ENCODE results near the gene FOSL2. TPM values are rescaled to one million over a fixed set of nuclear protein-coding genes. Genes with fewer than 3 reads are reported as not detected.

The FOSL2 gene
- polyA plus RNA-seq, 3 donors, result 24.8 to 270 (median 28.6) TPM

DNA sequence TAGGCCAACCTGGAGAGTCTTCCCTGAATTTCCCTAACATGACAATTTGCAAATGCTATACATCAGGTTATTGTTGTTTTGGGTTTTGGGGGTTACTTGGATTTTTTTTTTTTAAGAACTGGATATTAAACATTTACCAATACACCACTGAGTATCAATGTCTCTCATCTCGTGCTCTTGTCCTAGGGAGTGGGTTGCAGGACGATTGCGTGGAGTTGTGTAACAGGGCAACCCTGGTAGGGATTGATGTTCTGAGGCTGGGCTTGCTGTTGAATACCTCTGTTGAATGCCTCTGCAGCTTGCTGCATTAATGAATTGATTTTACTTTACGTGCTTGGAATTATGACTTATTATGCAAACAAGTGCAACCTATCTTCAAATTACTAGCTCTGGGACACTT, 18.8 kb upstream of the FOSL2 start:
- H3K27ac Mint-ChIP-seq, result no peak overlapping the region
- intact Hi-C loops (cut with micrococcal nuclease), result no loop called here

DNA sequence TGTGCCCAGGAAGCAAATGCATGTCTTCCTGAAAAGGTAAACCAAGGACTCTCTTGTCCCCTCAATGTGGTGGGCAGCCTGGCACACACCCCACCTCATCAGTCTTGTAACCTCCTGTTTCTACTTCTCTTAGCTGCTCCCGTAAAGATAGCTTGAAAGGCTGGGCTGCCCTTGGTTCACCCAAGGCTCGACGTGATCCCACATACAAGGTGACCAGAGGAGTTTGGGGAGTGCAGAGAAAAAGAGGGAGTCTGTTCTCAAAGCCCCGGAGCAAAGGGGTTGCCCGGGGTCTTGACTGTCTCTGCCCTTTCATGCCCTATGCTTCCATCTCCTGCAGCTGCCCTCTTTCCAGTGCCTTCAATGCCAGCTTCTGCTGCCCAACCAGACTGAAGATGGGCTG, 18.3 kb upstream of the FOSL2 start:
- no peak for DNase-seq
- no peak overlapping the region for H3K9ac ChIP-seq (ENCODE audit: insufficient read depth, low read length, poor library complexity, severe bottlenecking)
- Mint-ChIP-seq H3K4me1 (peaks cover 28% of the 10 kb centered on the region), H3K27me3 (ENCODE audit: low read depth in 3 of 3) (peaks cover under 1 to 11% (median 9%) of the 10 kb centered on the region in 3 donors), H3K27ac (no peak overlapping the region), H3K9me3 (peaks cover 0 to 2% (median 0%) of the 10 kb centered on the region in 7 donors), H3K36me3 (peaks cover 0 to under 1% of the 10 kb centered on the region in 2 donors), H3K4me3 (no peak overlapping the region)
- peaks cover 18 to 20% of the 10 kb centered on the region in 2 donors for H3K4me1 ChIP-seq (ENCODE audit: control insufficient read depth in 1 of 2, insufficient read depth in 2 of 2, low read length in 2 of 2)
- no peaks in the 10 kb centered on the region for H4K20me1 ChIP-seq (ENCODE audit: insufficient read depth, low read length)
- no peaks in the 10 kb centered on the region for H3K9me3 ChIP-seq (replicated peaks in 1 of 2; ENCODE audit: control insufficient read depth in 1 of 2, insufficient read depth in 1 of 2, low read length in 2 of 2)
- H3K4me2 ChIP-seq (replicated peaks; ENCODE audit: extremely low read depth, low read length, poor library complexity, severe bottlenecking), result no peak overlapping the region
- no peaks in the 10 kb centered on the region for H3K27me3 ChIP-seq (ENCODE audit: control insufficient read depth in 2 of 2, insufficient read depth in 2 of 2, low read length in 2 of 2)
- no peak overlapping the region for H3K4me3 ChIP-seq (replicated peaks in 1 of 3; ENCODE audit: low read depth in 2 of 3, low read length in 3 of 3)
- WGBS (ENCODE audit: insufficient coverage), result 93% methylated on average over 2 of the region's 5 CpGs
- no peaks in the 10 kb centered on the region for H3K36me3 ChIP-seq (replicated peaks in 1 of 2; ENCODE audit: control insufficient read depth in 1 of 2, insufficient read depth in 2 of 2, low read length in 2 of 2)
- TF ChIP-seq, protein P1, sequence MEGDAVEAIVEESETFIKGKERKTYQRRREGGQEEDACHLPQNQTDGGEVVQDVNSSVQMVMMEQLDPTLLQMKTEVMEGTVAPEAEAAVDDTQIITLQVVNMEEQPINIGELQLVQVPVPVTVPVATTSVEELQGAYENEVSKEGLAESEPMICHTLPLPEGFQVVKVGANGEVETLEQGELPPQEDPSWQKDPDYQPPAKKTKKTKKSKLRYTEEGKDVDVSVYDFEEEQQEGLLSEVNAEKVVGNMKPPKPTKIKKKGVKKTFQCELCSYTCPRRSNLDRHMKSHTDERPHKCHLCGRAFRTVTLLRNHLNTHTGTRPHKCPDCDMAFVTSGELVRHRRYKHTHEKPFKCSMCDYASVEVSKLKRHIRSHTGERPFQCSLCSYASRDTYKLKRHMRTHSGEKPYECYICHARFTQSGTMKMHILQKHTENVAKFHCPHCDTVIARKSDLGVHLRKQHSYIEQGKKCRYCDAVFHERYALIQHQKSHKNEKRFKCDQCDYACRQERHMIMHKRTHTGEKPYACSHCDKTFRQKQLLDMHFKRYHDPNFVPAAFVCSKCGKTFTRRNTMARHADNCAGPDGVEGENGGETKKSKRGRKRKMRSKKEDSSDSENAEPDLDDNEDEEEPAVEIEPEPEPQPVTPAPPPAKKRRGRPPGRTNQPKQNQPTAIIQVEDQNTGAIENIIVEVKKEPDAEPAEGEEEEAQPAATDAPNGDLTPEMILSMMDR (IDR thresholded peaks at IDR 0.05), result no peak
- no peaks in the 10 kb centered on the region for H3K79me2 ChIP-seq (ENCODE audit: insufficient read depth, low read length)
- H3K27ac ChIP-seq (ENCODE audit: low read depth in 1 of 2, low read length in 2 of 2), result no peak overlapping the region
- no peak overlapping the region for H2AFZ ChIP-seq (ENCODE audit: insufficient read depth, low read depth, low read length, poor library complexity, severe bottlenecking)
- intact Hi-C loops (cut with micrococcal nuclease), result no loop called here

More for the DNA sequence above, 18.8 kb upstream of the FOSL2 start:
- Histone ChIP-seq H2AFZ (ENCODE audit: insufficient read depth, low read depth, low read length, poor library complexity, severe bottlenecking) (no peak overlapping the region), H4K20me1 (ENCODE audit: insufficient read depth, low read length) (no peaks in the 10 kb centered on the region), H3K4me3 (replicated peaks in 1 of 3; ENCODE audit: low read depth in 2 of 3, low read length in 3 of 3) (no peak overlapping the region), H3K4me1 (ENCODE audit: control insufficient read depth in 1 of 2, insufficient read depth in 2 of 2, low read length in 2 of 2) (peaks cover 14 to 15% of the 10 kb centered on the region in 2 donors), H3K9ac (ENCODE audit: insufficient read depth, low read length, poor library complexity, severe bottlenecking) (no peak overlapping the region), H3K79me2 (ENCODE audit: insufficient read depth, low read length) (no peaks in the 10 kb centered on the region), H3K27ac (ENCODE audit: low read depth in 1 of 2, low read length in 2 of 2) (no peak overlapping the region), H3K4me2 (replicated peaks; ENCODE audit: extremely low read depth, low read length, poor library complexity, severe bottlenecking) (no peak overlapping the region), H3K36me3 (replicated peaks in 1 of 2; ENCODE audit: control insufficient read depth in 1 of 2, insufficient read depth in 2 of 2, low read length in 2 of 2) (no peaks in the 10 kb centered on the region), H3K9me3 (replicated peaks in 1 of 2; ENCODE audit: control insufficient read depth in 1 of 2, insufficient read depth in 1 of 2, low read length in 2 of 2) (no peaks in the 10 kb centered on the region), H3K27me3 (ENCODE audit: control insufficient read depth in 2 of 2, insufficient read depth in 2 of 2, low read length in 2 of 2) (no peaks in the 10 kb centered on the region)
- DNase-seq, result no peak
- H3K9me3 Mint-ChIP-seq, result peaks cover 0 to 2% (median 0%) of the 10 kb centered on the region in 7 donors
- H3K36me3 Mint-ChIP-seq, result no peaks in the 10 kb centered on the region
- no CpG with 5 or more reads among the region's 4 CpGs for WGBS (ENCODE audit: insufficient coverage)
- no peak overlapping the region for H3K4me3 Mint-ChIP-seq
- TF ChIP-seq, protein P1 (IDR thresholded peaks at IDR 0.05), result no peak
- H3K4me1 Mint-ChIP-seq, result peaks cover 26% of the 10 kb centered on the region
- peaks cover 0 to 9% (median 8%) of the 10 kb centered on the region in 3 donors for H3K27me3 Mint-ChIP-seq (ENCODE audit: low read depth in 3 of 3)

Data from CD14-positive monocyte (primary cell).